CD14-positive monocyte (primary cell): Measurements from ENCODE around the gene FBH1. TPM values are rescaled to one million over a fixed set of nuclear protein-coding genes. Genes with fewer than 3 reads are reported as not detected.

Source experiments
- DNase-seq, 3 donors: peaks; one replicate each; pipeline ENCODE4 v3.0.0-alpha.2; 2011 to 2022
- H2AFZ ChIP-seq: 2 replicates; pipeline ENCODE4 v1.6.0; 2012; ENCODE audit warnings: mild to moderate bottlenecking, low read depth, low read length, inconsistent platforms; ENCODE audit not compliant: insufficient read depth, poor library complexity, severe bottlenecking
- H3K27ac ChIP-seq, 2 donors: 1 replicate in 1 of 2; 2 replicates in 1 of 2; pipeline ENCODE4 v1.5.1; 2012 to 2013; ENCODE audit warnings: low read length in 2 of 2, control low read depth in 1 of 2, inconsistent platforms in 1 of 2, low read depth in 1 of 2, mild to moderate bottlenecking in 1 of 2
- H3K27me3 ChIP-seq, 2 donors: one replicate each; pipeline versions ENCODE4 v1.6.0 to v1.6.1; 2011 to 2013; ENCODE audit warnings: low read length in 2 of 2; ENCODE audit not compliant: control insufficient read depth in 2 of 2, insufficient read depth in 2 of 2
- H3K36me3 ChIP-seq, 2 donors: replicated peaks in 1 of 2; 1 replicate in 1 of 2; 2 replicates in 1 of 2; pipeline versions ENCODE4 v1.5.1 to v1.6.1; 2012 to 2013; ENCODE audit warnings: low read length in 2 of 2, control low read depth in 1 of 2, inconsistent platforms in 1 of 2, mild to moderate bottlenecking in 1 of 2; ENCODE audit not compliant: insufficient read depth in 2 of 2, control insufficient read depth in 1 of 2
- H3K4me1 ChIP-seq, 2 donors: 1 replicate in 1 of 2; 2 replicates in 1 of 2; pipeline versions ENCODE4 v1.5.1 to v1.6.1; 2012 to 2013; ENCODE audit warnings: low read length in 2 of 2, control low read depth in 1 of 2, inconsistent platforms in 1 of 2, mild to moderate bottlenecking in 1 of 2, moderate library complexity in 1 of 2; ENCODE audit not compliant: insufficient read depth in 2 of 2, control insufficient read depth in 1 of 2
- H3K4me2 ChIP-seq: replicated peaks from 2 replicates; pipeline ENCODE3; 2012; ENCODE audit warnings: low read length, moderate library complexity, mild to moderate bottlenecking; ENCODE audit not compliant: poor library complexity, severe bottlenecking; ENCODE audit errors: extremely low read depth
- H3K4me3 ChIP-seq, 3 experiments: fragments of 200-600 bp in 1 of 3; sonication (generic) in 1 of 3; replicated peaks in 1 of 3; 1 replicate in 2 of 3; 2 replicates in 1 of 3; pipeline ENCODE4 v1.5.1; 2011 to 2013; ENCODE audit warnings: low read length in 3 of 3, mild to moderate bottlenecking in 3 of 3, control low read depth in 2 of 3, low read depth in 2 of 3, inconsistent platforms in 1 of 3, moderate library complexity in 1 of 3
- H3K79me2 ChIP-seq: 2 replicates; pipeline ENCODE4 v1.6.0; 2012; ENCODE audit warnings: mild to moderate bottlenecking, control low read depth, inconsistent platforms, low read length, moderate library complexity; ENCODE audit not compliant: insufficient read depth
- H3K9ac ChIP-seq: 2 replicates; pipeline ENCODE4 v1.6.0; 2017; ENCODE audit warnings: low read length, mild to moderate bottlenecking; ENCODE audit not compliant: insufficient read depth, poor library complexity, severe bottlenecking
- H3K9me3 ChIP-seq, 2 donors: replicated peaks in 1 of 2; 1 replicate in 1 of 2; 2 replicates in 1 of 2; pipeline versions ENCODE4 v1.5.1 to v1.6.1; 2012 to 2013; ENCODE audit warnings: low read length in 2 of 2, control low read depth in 1 of 2; ENCODE audit not compliant: control insufficient read depth in 1 of 2, insufficient read depth in 1 of 2
- H4K20me1 ChIP-seq: 2 replicates; pipeline ENCODE4 v1.6.0; 2012; ENCODE audit warnings: mild to moderate bottlenecking, low read length, control low read depth, moderate library complexity; ENCODE audit not compliant: insufficient read depth
- H3K27ac Mint-ChIP-seq, 7 donors: one replicate each; pipeline ENCODE4 v1.8.0; 2020; ENCODE audit warnings: mild to moderate bottlenecking in 7 of 7, mixed read lengths in 7 of 7, moderate library complexity in 6 of 7, inconsistent platforms in 2 of 7
- H3K27me3 Mint-ChIP-seq, 3 donors: one replicate each; pipeline ENCODE4 v1.8.0; 2021 to 2022; ENCODE audit warnings: low read depth in 3 of 3, mild to moderate bottlenecking in 3 of 3, mixed read lengths in 3 of 3, moderate library complexity in 3 of 3, inconsistent platforms in 1 of 3
- H3K36me3 Mint-ChIP-seq, 2 donors: one replicate each; pipeline ENCODE4 v1.8.0; 2020; ENCODE audit warnings: mixed read lengths in 2 of 2, inconsistent platforms in 1 of 2, mild to moderate bottlenecking in 1 of 2
- H3K4me1 Mint-ChIP-seq: one replicate; pipeline ENCODE4 v1.8.0; 2020; ENCODE audit warnings: mild to moderate bottlenecking, mixed read lengths
- H3K4me3 Mint-ChIP-seq, 2 donors: one replicate each; pipeline ENCODE4 v1.8.0; 2020; ENCODE audit warnings: mild to moderate bottlenecking in 2 of 2, mixed read lengths in 2 of 2, moderate library complexity in 1 of 2
- H3K9me3 Mint-ChIP-seq, 7 donors: one replicate each; pipeline ENCODE4 v1.8.0; 2020 to 2022; ENCODE audit warnings: mixed read lengths in 7 of 7, mild to moderate bottlenecking in 6 of 7, moderate library complexity in 6 of 7, inconsistent platforms in 2 of 7
- CTCF ChIP-seq: fragments of 200-600 bp; IDR thresholded peaks from one replicate; pipeline ENCODE4 v1.8.0; 2022; ENCODE audit warnings: antibody characterized with exemption, mild to moderate bottlenecking
- WGBS: methylation state at CpG from one replicate; pipeline ENCODE4 v1.1.5; 2013; ENCODE audit warnings: missing lambda C conversion rate; ENCODE audit not compliant: insufficient coverage; 5-methylcytosine and 5-hydroxymethylcytosine counted together
- intact Hi-C, 2 donors: fragments of 100-400 bp; cut with micrococcal nuclease; formaldehyde crosslinking; loops; one replicate each; pipeline versions ENCODE4 v1.15.0 to v1.15.1; 2023
- polyA plus RNA-seq, 3 donors: library from polyadenylated mRNA; depleted of rRNA in 1 of 3; unstranded in 2 of 3; stranded (reverse) in 1 of 3; fragments of 300-500 nt in 2 of 3; fragments of >200 nt in 1 of 3; fragmentation: Illumina TruSeq in 2 of 3; gene quantifications; 1 replicate in 2 of 3; 2 replicates in 1 of 3; pipeline ENCODE4 v1.2.3, GENCODE V29; 2012 to 2021

Gene FBH1
- polyA plus RNA-seq, 3 donors: 33.9 to 73.3 (median 48.3) TPM

DNA sequence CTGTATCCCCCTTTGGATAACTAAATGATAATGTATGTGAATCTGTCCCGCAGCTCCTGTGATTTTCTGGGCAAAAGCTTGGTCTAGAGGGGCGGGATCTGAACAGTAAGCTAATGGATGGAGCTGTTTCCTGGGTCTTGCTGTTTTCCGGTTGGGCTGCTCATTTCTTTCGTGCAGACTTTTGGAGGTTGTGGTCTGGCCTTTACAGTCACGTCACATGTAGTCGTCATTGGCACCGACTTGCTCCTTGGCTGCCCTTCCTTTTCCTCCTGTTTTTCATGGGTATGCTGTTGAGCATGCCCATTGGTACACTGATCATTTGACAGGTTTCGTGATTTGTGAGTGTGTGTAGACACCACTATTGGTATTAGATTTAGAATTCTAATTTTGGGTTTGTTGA is 2.0 kb downstream of the FBH1 start:
- 100% methylated on average over 4 of the region's 8 CpGs for WGBS
- intact Hi-C loops: no loop called here
- Mint-ChIP-seq H3K27ac (peak overlapping the region in 1 of 7 donors; percentile 19), H3K9me3 (peaks cover 0 to under 1% (median 0%) of the 10 kb centered on the region in 7 donors), H3K4me3 (no peak overlapping the region), H3K27me3 (no peaks in the 10 kb centered on the region), H3K4me1 (peaks cover 34% of the 10 kb centered on the region), H3K36me3 (peaks cover 45% of the 10 kb centered on the region in 2 donors)
- no peak overlapping the region for H3K4me3 ChIP-seq
- H4K20me1 ChIP-seq: peaks cover 53% of the 10 kb centered on the region
- no peak for TF ChIP-seq CTCF
- H3K4me1 ChIP-seq: peaks cover 22 to 29% of the 10 kb centered on the region in 2 donors
- H3K79me2 ChIP-seq: peaks cover 66% of the 10 kb centered on the region
- peaks cover 0 to under 1% of the 10 kb centered on the region in 2 donors for H3K9me3 ChIP-seq
- no peaks in the 10 kb centered on the region for H3K27me3 ChIP-seq
- no peak overlapping the region for H3K4me2 ChIP-seq
- no peak overlapping the region for H3K27ac ChIP-seq
- H3K36me3 ChIP-seq: peaks cover 16 to 39% of the 10 kb centered on the region in 2 donors
- H3K9ac ChIP-seq: no peak overlapping the region
- no peak overlapping the region for H2AFZ ChIP-seq
- no peak for DNase-seq

GRCh38 chr10:5893321-5893720 is 3.3 kb downstream of the FBH1 start:
- intact Hi-C loops: no loop called here
- no peak overlapping the region for H3K4me2 ChIP-seq
- peaks cover 18 to 52% of the 10 kb centered on the region in 2 donors for H3K36me3 ChIP-seq

More at GRCh38 chr10:5893321-5893720, 3.3 kb downstream of the FBH1 start:
- Histone ChIP-seq H3K4me1 (peaks cover 16 to 23% of the 10 kb centered on the region in 2 donors), H3K9me3 (peaks cover 7 to 12% of the 10 kb centered on the region in 2 donors), H2AFZ (no peak overlapping the region), H3K4me3 (no peak overlapping the region), H3K27ac (no peak overlapping the region), H3K9ac (no peak overlapping the region), H3K79me2 (peaks cover 76% of the 10 kb centered on the region), H3K27me3 (no peaks in the 10 kb centered on the region), H4K20me1 (peaks cover 56% of the 10 kb centered on the region)
- DNase-seq: no peak
- peaks cover 27% of the 10 kb centered on the region for H3K4me1 Mint-ChIP-seq
- H3K27me3 Mint-ChIP-seq: no peaks in the 10 kb centered on the region
- no peak overlapping the region for H3K4me3 Mint-ChIP-seq
- H3K9me3 Mint-ChIP-seq: peaks cover 6 to 13% (median 10%) of the 10 kb centered on the region in 7 donors
- H3K27ac Mint-ChIP-seq: peak overlapping the region in 1 of 7 donors; percentile 54
- H3K36me3 Mint-ChIP-seq: peaks cover 50 to 55% of the 10 kb centered on the region in 2 donors
- TF ChIP-seq CTCF: no peak
- WGBS: no CpG with 5 or more reads among the region's 2 CpGs
